CD4-positive, alpha-beta T cell (primary cell): ENCODE measurements around the gene DCLRE1A. TPM values are rescaled to one million over a fixed set of nuclear protein-coding genes. Genes with fewer than 3 reads are reported as not detected.

ENCODE experiments used
- ATAC-seq: fragments of 200-7000 bp; cut with Tn5 transposase; one replicate; pipeline ENCODE4 v1.10.0; 2022; ENCODE audit warnings: mild to moderate bottlenecking; ENCODE audit not compliant: poor library complexity
- CTCF ChIA-PET: fragments of 350-600 bp; sonication (Branson Sonifier 250); formaldehyde crosslinking; loops from one replicate; lab custom pipeline; 2021; ENCODE audit warnings: antibody characterized with exemption, inconsistent platforms; lab: Charles Lee
- POLR2A ChIA-PET: fragments of 350-600 bp; sonication (Branson Sonifier 250); formaldehyde crosslinking; loops from one replicate; lab custom pipeline; 2021; ENCODE audit warnings: antibody characterized with exemption, inconsistent platforms; lab: Charles Lee
- DNase-seq, 14 experiments: peaks; one replicate each; pipeline ENCODE4 v3.0.0-alpha.2; 2013 to 2020; ENCODE audit warnings: mixed read lengths in 2 of 14
- H3K27ac ChIP-seq, 2 donors: one replicate each; pipeline versions ENCODE4 v1.5.1 to v1.7.0; 2013; ENCODE audit warnings: low read length in 2 of 2, low read depth in 1 of 2, mild to moderate bottlenecking in 1 of 2
- H3K27me3 ChIP-seq, 2 experiments: 1 replicate in 1 of 2; 2 replicates in 1 of 2; pipeline versions ENCODE4 v1.6.1 to v1.7.0; 2013; ENCODE audit warnings: low read length in 2 of 2, control low read depth in 1 of 2, mild to moderate bottlenecking in 1 of 2, moderate library complexity in 1 of 2; ENCODE audit not compliant: insufficient read depth in 2 of 2, control insufficient read depth in 1 of 2
- H3K36me3 ChIP-seq: one replicate; pipeline ENCODE4 v1.6.1; 2013; ENCODE audit warnings: low read length, control low read depth; ENCODE audit not compliant: insufficient read depth
- H3K4me1 ChIP-seq: one replicate; pipeline ENCODE4 v1.6.1; 2013; ENCODE audit warnings: low read length, control low read depth; ENCODE audit not compliant: insufficient read depth
- H3K4me3 ChIP-seq: one replicate; pipeline ENCODE4 v1.5.1; 2013; ENCODE audit warnings: mild to moderate bottlenecking, low read length, moderate library complexity
- H3K9me3 ChIP-seq, 2 experiments: 1 replicate in 1 of 2; 2 replicates in 1 of 2; pipeline versions ENCODE4 v1.6.1 to v1.7.0; 2013; ENCODE audit warnings: low read length in 2 of 2, mild to moderate bottlenecking in 2 of 2, control low read depth in 1 of 2, moderate library complexity in 1 of 2; ENCODE audit not compliant: control insufficient read depth in 1 of 2, insufficient read depth in 1 of 2
- H3K27ac Mint-ChIP-seq: one replicate; pipeline ENCODE4 v1.8.0; 2020; ENCODE audit warnings: mixed read lengths
- H3K27me3 Mint-ChIP-seq: one replicate; pipeline ENCODE4 v1.8.0; 2021; ENCODE audit warnings: mixed read lengths
- H3K36me3 Mint-ChIP-seq: one replicate; pipeline ENCODE4 v1.8.0; 2021; ENCODE audit warnings: low read depth, mixed read lengths
- H3K4me1 Mint-ChIP-seq: one replicate; pipeline ENCODE4 v1.8.0; 2021; ENCODE audit warnings: low read depth, mixed read lengths
- H3K4me3 Mint-ChIP-seq: one replicate; pipeline ENCODE4 v1.8.0; 2020; ENCODE audit warnings: mild to moderate bottlenecking, mixed read lengths
- H3K9me3 Mint-ChIP-seq: one replicate; pipeline ENCODE4 v1.8.0; 2020; ENCODE audit warnings: mixed read lengths
- CTCF ChIP-seq: fragments of 200-600 bp; IDR thresholded peaks from one replicate; pipeline ENCODE4 v1.8.0; 2022; ENCODE audit warnings: antibody characterized with exemption, mild to moderate bottlenecking
- intact Hi-C, 2 experiments: fragments of 100-400 bp; cut with DNase I in 1 of 2; cut with micrococcal nuclease in 1 of 2; formaldehyde crosslinking; loops; one replicate each; pipeline versions ENCODE4 v1.15.1 to v1.9.0; 2023 to 2025; cut with DNase I, micrococcal nuclease
- total RNA-seq, 174 experiments: library from RNA in 2 of 174; stranded (reverse) in 2 of 174; gene quantifications; one replicate each; pipeline ENCODE4 v1.2.3 and lab custom pipeline; 2021 to 2026

Gene DCLRE1A
- total RNA-seq, 2 experiments from 2014 or later: 0.36 to 0.47 TPM

- peaks cover 23% of the 10 kb centered on the region for H3K4me1 ChIP-seq
- no peak for TF ChIP-seq CTCF
- ChIA-PET CTCF (no interaction called here), POLR2A (interaction anchor here (1.4 kb wide), 1 partner anchor 108 kb away, joined by 5 read pairs; no protein-coding TSS in a partner anchor)
- H3K27ac ChIP-seq: peak overlapping the region in 1 of 2 donors; percentile 42
- H3K4me1 Mint-ChIP-seq: peaks cover 63% of the 10 kb centered on the region
- peak overlapping the region; percentile 90 for H3K27ac Mint-ChIP-seq
- peaks cover 23% of the 10 kb centered on the region for H3K36me3 Mint-ChIP-seq
- intact Hi-C loops: loop anchor here (5.0 to 10.0 kb wide), 2 partner anchors 109 to 169 kb away; no protein-coding TSS in a partner anchor
- no peak for DNase-seq
- no peaks in the 10 kb centered on the region for H3K27me3 ChIP-seq
- peak overlapping the region; percentile 84 for H3K4me3 ChIP-seq
- no peaks in the 10 kb centered on the region for H3K27me3 Mint-ChIP-seq
- peak overlapping the region; percentile 99 for H3K4me3 Mint-ChIP-seq
- no peaks in the 10 kb centered on the region for H3K36me3 ChIP-seq
- H3K9me3 ChIP-seq: no peaks in the 10 kb centered on the region
- ATAC-seq: no peak
- H3K9me3 Mint-ChIP-seq: no peaks in the 10 kb centered on the region
Observed at GRCh38 chr10:113853578-113854012, 287 bp downstream of the DCLRE1A start.

GRCh38 chr10:113849946-113850345 lies 3.9 kb downstream of the DCLRE1A start:
- no peaks in the 10 kb centered on the region for H3K27me3 Mint-ChIP-seq
- H3K4me1 Mint-ChIP-seq: peaks cover 40% of the 10 kb centered on the region
- H3K9me3 Mint-ChIP-seq: no peaks in the 10 kb centered on the region
- DNase-seq (peak in 1 of 14 experiments; percentile 20), ATAC-seq (no peak)
- intact Hi-C loops: loop anchor here (5.0 to 10.0 kb wide), 2 partner anchors 112 to 165 kb away; no protein-coding TSS in a partner anchor
- Histone ChIP-seq H3K27ac (no peak overlapping the region), H3K4me3 (no peak overlapping the region), H3K36me3 (no peaks in the 10 kb centered on the region), H3K9me3 (no peaks in the 10 kb centered on the region), H3K4me1 (peaks cover 13% of the 10 kb centered on the region), H3K27me3 (no peaks in the 10 kb centered on the region)
- no peak for TF ChIP-seq CTCF
- H3K36me3 Mint-ChIP-seq: peaks cover 18% of the 10 kb centered on the region
- POLR2A ChIA-PET: no interaction called here
- CTCF ChIA-PET: interaction anchor here (0.6 kb wide), 1 partner anchor 17 kb away, joined by 3 read pairs; no protein-coding TSS in a partner anchor
- H3K27ac Mint-ChIP-seq: no peak overlapping the region
- H3K4me3 Mint-ChIP-seq: peak overlapping the region; percentile 17

- H3K4me3 Mint-ChIP-seq: no peak overlapping the region
- H3K9me3 ChIP-seq: no peaks in the 10 kb centered on the region
- H3K4me1 Mint-ChIP-seq: peaks cover 37% of the 10 kb centered on the region
- POLR2A ChIA-PET: no interaction called here
- intact Hi-C loops: no loop called here
- H3K4me1 ChIP-seq: peaks cover 13% of the 10 kb centered on the region
- TF ChIP-seq CTCF: no peak
- H3K27me3 Mint-ChIP-seq: no peaks in the 10 kb centered on the region
- ATAC-seq: no peak
- H3K27me3 ChIP-seq: no peaks in the 10 kb centered on the region
- peaks cover 2% of the 10 kb centered on the region for H3K36me3 ChIP-seq
- CTCF ChIA-PET: no interaction called here
- H3K4me3 ChIP-seq: no peak overlapping the region
- no peaks in the 10 kb centered on the region for H3K9me3 Mint-ChIP-seq
- DNase-seq: no peak
- H3K27ac ChIP-seq: no peak overlapping the region
- no peak overlapping the region for H3K27ac Mint-ChIP-seq
- peaks cover 16% of the 10 kb centered on the region for H3K36me3 Mint-ChIP-seq
Observed at GRCh38 chr10:113849140-113849803, 4.6 kb downstream of the DCLRE1A start.
